GM19467 (cell line): ENCODE measurements around the gene PCNT.
A peak's percentile ranks its signal among the peaks of the same experiment; 100 is the strongest.
"Not testable (repeated sequence)": the region's sequence is repeated elsewhere in the genome, so short reads cannot be mapped to it uniquely, and the experiment has no call there.

ENCODE experiments used
- ATAC-seq: cut with Tn5 transposase; IDR thresholded peaks from one replicate; pipeline ENCODE4 v1.9.1; 2021; ENCODE audit warnings: mild to moderate bottlenecking, moderate library complexity; ENCODE audit not compliant: unreplicated experiment

The PCNT gene

GRCh38 chr21:46441331-46441730 lies 117.4 kb downstream of the PCNT start:
- ATAC-seq = no peak

- no peak for ATAC-seq
Measured at GRCh38 chr21:46441961-46442498, 118.1 kb downstream of the PCNT start.

- ATAC-seq = no peak
Measured at GRCh38 chr21:46442938-46443337, 119.0 kb downstream of the PCNT start.

GRCh38 chr21:46443910-46444309 lies 120.0 kb downstream of the PCNT start:
- no peak for ATAC-seq

GRCh38 chr21:46448108-46448507 lies 124.2 kb downstream of the PCNT start:
- ATAC-seq = no peak

- ATAC-seq = not testable (repeated sequence)
Measured at GRCh38 chr21:46448855-46449254, 124.9 kb downstream of the PCNT start.

- ATAC-seq = no peak
Measured at GRCh38 chr21:46452710-46453109, 128.8 kb downstream of the PCNT start.

- no peak for ATAC-seq
Measured at GRCh38 chr21:46454142-46454541, 130.2 kb downstream of the PCNT start.

GRCh38 chr21:46454634-46455390 lies 130.9 kb downstream of the PCNT start:
- ATAC-seq = no peak

- ATAC-seq = no peak
Measured at GRCh38 chr21:46455575-46456385, 131.8 kb downstream of the PCNT start.

GRCh38 chr21:46456750-46457149 lies 132.8 kb downstream of the PCNT start:
- ATAC-seq = no peak

GRCh38 chr21:46457801-46458314 lies 133.9 kb downstream of the PCNT start:
- ATAC-seq = peak; percentile 20

- ATAC-seq = peak; percentile 88
Measured at GRCh38 chr21:46458315-46459023, 134.5 kb downstream of the PCNT start, which contains the start of gene DIP2A. TSS of gene DIP2A (plus strand) at chr21:46458891. CDS start at chr21:46459132, 241 bp downstream.

GRCh38 chr21:46459024-46459355 lies 135.0 kb downstream of the PCNT start:
- no peak for ATAC-seq

- no peak for ATAC-seq
Measured at GRCh38 chr21:46459356-46460112, 135.6 kb downstream of the PCNT start.

GRCh38 chr21:46461909-46462308 lies 138.0 kb downstream of the PCNT start:
- ATAC-seq = no peak

- not testable (repeated sequence) for ATAC-seq
Measured at GRCh38 chr21:46465153-46465552, 141.2 kb downstream of the PCNT start.

GRCh38 chr21:46465651-46466050 lies 141.7 kb downstream of the PCNT start:
- ATAC-seq = no peak

- no peak for ATAC-seq
Measured at GRCh38 chr21:46468108-46468774, 144.3 kb downstream of the PCNT start.

- ATAC-seq = no peak
Measured at GRCh38 chr21:46469275-46469674, 145.3 kb downstream of the PCNT start.
